Epithelial cell of proximal tubule (primary cell): ENCODE data around the gene MCF2L2. TPM values are rescaled to one million over a fixed set of nuclear protein-coding genes. Genes with fewer than 3 reads are reported as not detected.

Experiments
- DNase-seq: peaks from one replicate; pipeline ENCODE4 v3.0.0-alpha.2; 2011; ENCODE audit warnings: low read depth
- H3K4me3 ChIP-seq: 2 replicates; pipeline ENCODE4 v1.5.1; 2011; ENCODE audit warnings: low read depth, mild to moderate bottlenecking, low read length
- CTCF ChIP-seq: conservative IDR thresholded peaks from 2 replicates; pipeline ENCODE4 v1.5.1; 2012; ENCODE audit warnings: low read depth, mild to moderate bottlenecking, low read length
- total RNA-seq: library from RNA; depleted of rRNA; stranded (reverse); fragments of >200 nt; gene quantifications from 2 replicates; pipeline ENCODE4 v1.2.3, GENCODE V29; 2015

The MCF2L2 gene
- total RNA-seq, 1 donor from 2014 or later, result 0.58 TPM

GRCh38 chr3:183254487-183255347 lies 173.7 kb downstream of the MCF2L2 start:
- H3K4me3 ChIP-seq, result peak overlapping the region; percentile 94
- no peak for DNase-seq
- TF ChIP-seq CTCF, result no peak

- no peak for DNase-seq
- TF ChIP-seq CTCF, result no peak
- H3K4me3 ChIP-seq, result peak overlapping the region; percentile 94
Observed at GRCh38 chr3:183253528-183254486, 174.6 kb downstream of the MCF2L2 start.

- no peak for TF ChIP-seq CTCF
- H3K4me3 ChIP-seq, result peak within 1 kb of the TSS; percentile 94
- no peak for DNase-seq
Observed at GRCh38 chr3:183252973-183253527, 175.4 kb downstream of the MCF2L2 start, which contains the start of gene B3GNT5. Gene B3GNT5 (plus strand): TSS chr3:183253253. CDS start chr3:183269799, 16,546 bp downstream.

- peak overlapping the region; percentile 94 for H3K4me3 ChIP-seq
- TF ChIP-seq CTCF, result no peak
- DNase-seq, result no peak
Observed at GRCh38 chr3:183252118-183252782, 176.2 kb downstream of the MCF2L2 start.

- H3K4me3 ChIP-seq, result no peak overlapping the region
- TF ChIP-seq CTCF, result no peak
- DNase-seq, result no peak
Observed at GRCh38 chr3:183249006-183249718, 179.3 kb downstream of the MCF2L2 start.
